Activated naive CD4-positive, alpha-beta T cell treated with anti-CD3 and anti-CD28 coated beads, Interleukin-2, amount 50 U/mL, for 72 hours (primary cell): ENCODE measurements around the gene FAM13C. TPM values are rescaled to one million over a fixed set of nuclear protein-coding genes. Genes with fewer than 3 reads are reported as not detected.

Source experiments
- ATAC-seq, 2 donors: fragments of 150-1000 bp; cut with Tn5 transposase; 2 replicates each; pipeline ENCODE4 v1.10.0; 2021; ENCODE audit warnings: mild to moderate bottlenecking in 2 of 2, moderate library complexity in 2 of 2
- DNase-seq, 2 donors: peaks; one replicate each; pipeline ENCODE4 v3.0.0; 2021 to 2022; ENCODE audit warnings: low spot score in 2 of 2
- H3K27ac Mint-ChIP-seq, 2 donors: one replicate each; pipeline ENCODE4 v1.8.0; 2022; ENCODE audit warnings: mild to moderate bottlenecking in 2 of 2, mixed read lengths in 2 of 2
- H3K36me3 Mint-ChIP-seq, 2 donors: one replicate each; pipeline ENCODE4 v1.8.0; 2022; ENCODE audit warnings: mixed read lengths in 2 of 2
- H3K9me3 Mint-ChIP-seq, 2 donors: one replicate each; pipeline ENCODE4 v1.8.0; 2022; ENCODE audit warnings: mixed read lengths in 2 of 2
- total RNA-seq, 2 donors: library from RNA; stranded (reverse); gene quantifications; one replicate each; pipeline ENCODE4 v1.2.3, GENCODE V29; 2022

Gene FAM13C
- total RNA-seq, 2 donors from 2014 or later = 0.18 TPM; not detected in 1

DNA sequence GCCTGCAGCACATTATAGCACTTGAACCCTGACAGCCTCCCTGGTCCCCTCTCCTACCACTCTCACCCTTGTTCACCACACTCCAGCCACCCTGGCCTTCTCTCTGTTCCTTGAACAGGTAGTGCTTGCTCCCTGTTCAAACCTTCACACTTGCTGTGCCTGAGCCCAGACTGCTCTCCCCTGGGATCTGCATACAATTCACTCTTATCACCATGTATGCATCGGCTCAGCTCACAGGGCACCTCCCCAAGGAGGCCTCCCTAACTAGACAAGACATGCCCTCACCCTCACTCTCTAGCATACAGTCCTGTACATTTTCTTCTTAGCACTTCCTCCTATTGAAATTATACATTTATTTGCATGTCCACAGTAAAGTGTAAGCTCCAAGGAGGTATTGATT lies 59.3 kb downstream of the FAM13C start:
- H3K9me3 Mint-ChIP-seq = peaks cover under 1 to 5% of the 10 kb centered on the region in 2 donors
- ATAC-seq = no peak
- H3K36me3 Mint-ChIP-seq = no peaks in the 10 kb centered on the region
- no peak for DNase-seq
- peak overlapping the region; percentile 21 to 45 for H3K27ac Mint-ChIP-seq

GRCh38 chr10:59302381-59302780 lies 60.0 kb downstream of the FAM13C start:
- DNase-seq = no peak
- H3K27ac Mint-ChIP-seq = no peak overlapping the region
- peaks cover 0 to 5% of the 10 kb centered on the region in 2 donors for H3K9me3 Mint-ChIP-seq
- no peak for ATAC-seq
- H3K36me3 Mint-ChIP-seq = no peaks in the 10 kb centered on the region

DNA sequence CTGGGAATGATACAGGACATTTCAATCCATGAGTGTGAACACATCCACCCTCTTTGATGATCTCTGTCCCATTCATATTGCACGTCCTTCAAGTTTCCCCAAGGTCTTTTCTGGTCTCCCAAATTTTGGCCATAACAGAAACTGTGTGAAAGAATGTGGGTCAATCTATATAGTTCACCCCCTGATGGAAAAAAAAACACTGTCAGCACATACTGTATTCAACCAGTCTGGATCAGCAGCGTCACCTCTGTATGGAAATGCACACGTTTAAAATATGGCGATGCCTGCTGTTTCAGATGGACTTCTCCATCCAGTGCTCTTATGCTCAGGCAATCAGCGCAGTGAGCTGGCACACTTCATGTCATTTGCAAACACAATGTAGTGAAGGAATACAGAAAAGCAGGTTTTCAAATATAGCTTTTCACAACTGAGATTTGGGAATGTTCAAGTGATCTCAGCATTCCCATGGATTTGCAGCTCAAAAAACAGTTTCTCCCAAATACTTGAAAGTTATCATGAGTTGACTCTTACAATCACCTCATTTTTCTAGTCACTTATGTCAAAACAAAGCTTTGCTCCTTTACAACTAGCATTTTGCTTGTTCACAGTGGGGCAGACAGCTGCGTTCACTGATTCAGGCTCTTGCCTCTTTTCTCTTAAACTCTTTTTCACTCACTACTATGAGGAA lies 61.1 kb downstream of the FAM13C start:
- H3K36me3 Mint-ChIP-seq = no peaks in the 10 kb centered on the region
- no peak for DNase-seq
- peaks cover 0 to 5% of the 10 kb centered on the region in 2 donors for H3K9me3 Mint-ChIP-seq
- no peak overlapping the region for H3K27ac Mint-ChIP-seq
- ATAC-seq = no peak

DNA sequence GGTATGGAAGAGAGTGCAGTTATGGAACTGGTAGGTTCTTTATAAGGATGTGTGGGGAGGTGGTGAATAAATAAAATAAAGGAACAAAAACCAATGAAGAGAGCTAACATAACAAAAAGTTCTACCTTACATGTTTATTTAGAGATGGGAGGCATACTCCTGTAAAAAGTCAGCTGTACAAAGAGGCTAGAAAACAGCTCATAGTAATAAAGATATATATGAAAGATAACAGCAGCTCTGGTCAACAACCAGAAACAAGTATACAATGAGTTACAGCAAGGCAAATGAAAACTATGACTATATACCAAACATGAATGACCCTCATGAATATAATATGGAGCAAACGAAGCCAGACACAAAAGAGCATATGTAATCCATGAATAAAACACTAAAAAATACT lies 62.0 kb downstream of the FAM13C start:
- DNase-seq = no peak
- Mint-ChIP-seq H3K27ac (no peak overlapping the region), H3K36me3 (no peaks in the 10 kb centered on the region), H3K9me3 (peaks cover 0 to 5% of the 10 kb centered on the region in 2 donors)
- no peak for ATAC-seq

DNA sequence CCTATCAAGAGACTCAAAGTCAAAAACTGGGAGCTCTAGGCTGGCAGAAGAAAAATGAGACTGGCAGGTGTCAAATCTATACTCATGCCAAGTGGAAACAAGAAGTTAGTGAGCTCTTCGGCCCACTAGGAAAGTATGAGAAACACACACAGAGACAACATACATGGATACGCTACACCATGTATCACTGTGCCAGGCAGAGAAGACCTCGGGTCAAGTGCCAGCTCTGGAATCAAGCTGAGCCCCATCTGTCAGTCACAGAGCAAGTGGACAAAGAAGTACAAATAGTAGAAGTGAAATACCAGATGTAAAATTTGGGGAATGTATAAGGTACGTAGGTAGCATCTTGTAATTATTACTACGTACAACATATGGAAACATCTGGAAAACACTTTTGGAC lies 62.4 kb downstream of the FAM13C start:
- no peaks in the 10 kb centered on the region for H3K36me3 Mint-ChIP-seq
- ATAC-seq (no peak), DNase-seq (no peak)
- no peak overlapping the region for H3K27ac Mint-ChIP-seq
- peaks cover 0 to 5% of the 10 kb centered on the region in 2 donors for H3K9me3 Mint-ChIP-seq

- Mint-ChIP-seq H3K27ac (no peak overlapping the region), H3K9me3 (peaks cover 0 to 3% of the 10 kb centered on the region in 2 donors), H3K36me3 (no peaks in the 10 kb centered on the region)
- no peak for DNase-seq
- ATAC-seq = no peak
Measured at GRCh38 chr10:59290448-59290847, 71.9 kb downstream of the FAM13C start.

DNA sequence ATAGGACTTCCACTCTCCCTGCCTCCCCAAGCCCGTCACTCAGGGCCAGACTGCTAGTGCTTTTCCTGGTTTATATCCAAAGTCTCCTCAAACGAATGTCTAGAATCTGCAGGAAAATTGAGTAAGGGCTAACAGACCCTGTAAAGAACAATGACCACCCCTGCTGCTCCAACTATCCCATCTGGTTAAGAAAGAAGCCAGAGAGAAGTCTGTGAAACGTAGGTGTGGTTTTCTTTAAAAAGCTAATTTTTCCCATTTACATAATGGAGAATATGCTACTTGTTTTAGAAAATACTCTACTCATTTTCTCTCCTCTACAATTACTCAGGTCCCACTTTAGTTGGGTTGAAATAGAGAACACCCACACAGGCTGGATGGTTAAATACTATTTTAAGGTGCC lies 72.5 kb downstream of the FAM13C start:
- Mint-ChIP-seq H3K9me3 (peaks cover 0 to 3% of the 10 kb centered on the region in 2 donors), H3K27ac (no peak overlapping the region), H3K36me3 (no peaks in the 10 kb centered on the region)
- ATAC-seq (no peak), DNase-seq (no peak)

DNA sequence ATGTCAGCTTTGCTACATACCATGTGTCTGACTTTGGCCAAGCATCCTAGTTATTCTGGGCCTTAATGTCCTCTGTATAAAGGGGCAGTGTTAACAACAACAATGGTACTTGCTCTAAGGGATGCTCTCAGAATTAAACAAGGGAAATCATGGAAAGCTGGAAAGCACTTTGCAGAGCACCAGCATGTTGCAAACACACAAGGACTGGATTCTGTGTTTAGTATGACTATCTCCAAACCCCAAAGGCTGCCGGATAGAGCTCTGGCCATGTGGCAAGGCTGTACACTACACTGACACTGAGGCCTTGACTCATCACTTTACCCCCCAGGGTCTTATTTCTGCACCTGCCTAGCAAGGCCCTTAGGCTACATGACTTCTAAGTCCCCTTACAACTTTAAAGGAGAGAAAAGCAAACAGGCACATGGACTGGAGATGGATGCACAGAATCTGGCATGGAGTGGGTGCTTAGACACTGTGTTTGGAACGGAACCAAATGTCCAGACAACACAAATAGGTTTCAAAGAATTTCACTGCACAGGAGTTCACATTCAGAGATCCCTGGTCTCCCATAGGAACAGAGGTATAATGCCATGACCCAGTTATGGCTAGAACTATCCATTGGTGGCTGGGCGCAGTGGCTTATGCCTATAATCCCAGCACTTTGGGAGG lies 74.6 kb downstream of the FAM13C start:
- H3K36me3 Mint-ChIP-seq = no peaks in the 10 kb centered on the region
- H3K9me3 Mint-ChIP-seq = peaks cover 0 to 3% of the 10 kb centered on the region in 2 donors
- ATAC-seq (no peak), DNase-seq (no peak)
- no peak overlapping the region for H3K27ac Mint-ChIP-seq

DNA sequence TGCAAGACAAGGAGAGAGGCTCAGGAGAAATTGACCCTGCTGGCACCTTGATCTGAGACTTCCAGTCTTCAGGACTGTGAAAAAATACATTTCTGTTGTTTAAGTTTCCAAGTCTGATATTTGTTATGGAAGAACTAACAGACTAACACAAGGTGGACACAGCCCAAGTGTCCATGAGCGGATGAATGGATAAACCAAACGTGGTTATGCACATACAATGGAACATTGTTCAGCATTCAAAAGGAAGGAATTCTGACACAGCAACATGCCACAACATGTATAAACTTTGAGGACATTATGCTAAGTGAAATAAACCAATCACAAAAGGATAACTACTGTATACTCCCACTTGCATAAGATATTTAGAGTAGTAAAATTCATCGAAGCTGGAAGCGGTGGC lies 76.5 kb downstream of the FAM13C start:
- DNase-seq (no peak), ATAC-seq (no peak)
- Mint-ChIP-seq H3K9me3 (peaks cover 0 to 3% of the 10 kb centered on the region in 2 donors), H3K27ac (no peak overlapping the region), H3K36me3 (no peaks in the 10 kb centered on the region)

- DNase-seq (no peak), ATAC-seq (no peak)
- H3K27ac Mint-ChIP-seq = no peak overlapping the region
- H3K9me3 Mint-ChIP-seq = no peaks in the 10 kb centered on the region
- no peaks in the 10 kb centered on the region for H3K36me3 Mint-ChIP-seq
Measured at GRCh38 chr10:59285073-59285472, 77.3 kb downstream of the FAM13C start.

GRCh38 chr10:59284118-59284975 lies 78.0 kb downstream of the FAM13C start:
- no peak for ATAC-seq
- H3K9me3 Mint-ChIP-seq = no peaks in the 10 kb centered on the region

DNA sequence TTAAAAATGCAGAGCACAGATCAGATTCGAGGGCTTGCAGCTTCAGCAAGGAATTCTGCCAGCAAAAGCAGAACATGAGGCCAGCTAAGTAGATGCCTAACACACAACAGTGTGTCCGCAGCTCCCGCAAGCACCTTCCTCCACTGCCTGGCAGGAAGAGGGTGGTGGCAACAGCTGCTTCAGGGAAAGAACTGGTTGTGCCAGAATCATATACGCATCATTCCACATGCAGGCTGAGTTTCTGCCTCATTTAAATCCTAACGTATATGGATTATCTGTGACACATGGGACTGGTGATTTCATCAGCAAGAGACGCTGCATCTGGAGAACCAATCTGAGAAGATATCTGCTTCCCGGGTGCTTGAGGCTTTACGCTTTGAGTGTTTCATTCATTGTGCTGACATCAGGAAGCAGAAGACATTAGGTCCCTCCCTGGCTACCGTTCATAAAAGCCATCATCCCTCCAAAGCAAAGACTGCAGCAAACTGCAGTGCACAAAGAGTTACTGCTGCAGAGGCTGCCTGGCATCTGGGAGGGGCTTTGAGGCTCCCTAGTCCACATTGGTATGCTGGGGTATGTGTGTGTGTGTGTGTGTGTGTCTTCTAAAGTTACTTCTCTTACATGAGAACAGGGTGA lies 78.8 kb downstream of the FAM13C start:
- H3K36me3 Mint-ChIP-seq = no peaks in the 10 kb centered on the region
- ATAC-seq = no peak
- H3K9me3 Mint-ChIP-seq = no peaks in the 10 kb centered on the region
- no peak overlapping the region for H3K27ac Mint-ChIP-seq
- no peak for DNase-seq

More at GRCh38 chr10:59284118-59284975, 78.0 kb downstream of the FAM13C start:
- Mint-ChIP-seq H3K36me3 (no peaks in the 10 kb centered on the region), H3K27ac (no peak overlapping the region)
- DNase-seq = no peak

GRCh38 chr10:59281861-59282260 lies 80.5 kb downstream of the FAM13C start:
- H3K27ac Mint-ChIP-seq = no peak overlapping the region
- H3K36me3 Mint-ChIP-seq = no peaks in the 10 kb centered on the region
- ATAC-seq (no peak), DNase-seq (no peak)
- no peaks in the 10 kb centered on the region for H3K9me3 Mint-ChIP-seq

- Mint-ChIP-seq H3K9me3 (no peaks in the 10 kb centered on the region), H3K27ac (no peak overlapping the region), H3K36me3 (no peaks in the 10 kb centered on the region)
- DNase-seq = no peak
- no peak for ATAC-seq
Measured at GRCh38 chr10:59279991-59280505, 82.3 kb downstream of the FAM13C start.

DNA sequence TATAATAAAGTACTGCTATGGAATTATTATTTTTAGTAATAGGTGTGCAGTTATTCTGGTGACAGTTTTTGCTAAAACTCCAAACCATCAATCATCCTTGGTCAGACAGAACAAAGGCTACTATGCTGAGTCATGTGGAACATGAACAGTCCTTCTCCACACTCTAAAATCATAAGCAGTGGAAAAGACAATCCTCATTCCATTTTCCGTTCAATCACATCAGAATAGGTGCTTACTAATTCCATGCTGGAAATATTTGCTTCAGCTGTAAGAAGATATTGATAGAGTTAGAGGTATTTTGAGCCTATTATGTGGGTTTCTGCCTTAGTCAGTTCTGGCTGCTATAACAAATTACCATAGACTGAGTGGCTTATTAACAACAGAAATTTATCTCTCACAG lies 82.9 kb downstream of the FAM13C start:
- no peak for DNase-seq
- Mint-ChIP-seq H3K27ac (no peak overlapping the region), H3K9me3 (no peaks in the 10 kb centered on the region), H3K36me3 (no peaks in the 10 kb centered on the region)
- no peak for ATAC-seq

- no peak overlapping the region for H3K27ac Mint-ChIP-seq
- ATAC-seq (no peak), DNase-seq (no peak)
- H3K9me3 Mint-ChIP-seq = no peaks in the 10 kb centered on the region
- H3K36me3 Mint-ChIP-seq = no peaks in the 10 kb centered on the region
Measured at GRCh38 chr10:59276919-59277318, 85.4 kb downstream of the FAM13C start.

- Mint-ChIP-seq H3K9me3 (no peaks in the 10 kb centered on the region), H3K36me3 (no peaks in the 10 kb centered on the region), H3K27ac (no peak overlapping the region)
- DNase-seq (no peak), ATAC-seq (no peak)
Measured at GRCh38 chr10:59276133-59276532, 86.2 kb downstream of the FAM13C start.
